Limb (tissue), 2 donors: ENCODE measurements around the gene URI1.
"Not testable (repeated sequence)": the region's sequence is repeated elsewhere in the genome, so short reads cannot be mapped to it uniquely, and the experiment has no call there.

Source experiments
- DNase-seq, 2 donors: peaks; one replicate each; pipeline ENCODE4 v3.0.0-alpha.2; 2016; ENCODE audit errors: extremely low spot score in 2 of 2

Gene URI1

GRCh38 chr19:29942404-29943261 lies 594 bp downstream of the URI1 start:
- peak in 1 of 2 donors; percentile 16 for DNase-seq

DNA sequence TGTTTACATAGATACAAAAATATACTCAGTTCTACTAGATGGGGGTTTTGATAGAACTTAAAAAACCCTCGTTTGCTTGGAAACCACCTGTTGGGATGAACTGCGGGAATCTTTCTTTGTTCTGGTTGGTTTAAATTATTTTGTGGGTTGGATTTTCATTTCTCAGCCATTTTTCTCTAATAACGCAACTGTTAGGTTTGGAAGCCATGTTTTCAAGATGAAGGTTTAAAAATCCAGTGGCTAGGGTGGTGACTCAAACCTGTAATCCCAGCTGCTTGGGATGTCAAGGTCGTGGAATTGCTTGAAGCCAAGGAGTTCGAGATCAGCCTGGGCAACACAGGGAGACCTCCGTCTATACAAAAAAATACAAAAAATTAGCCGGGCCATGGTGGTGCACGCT lies 1.6 kb downstream of the URI1 start:
- DNase-seq, result no peak

- DNase-seq, result no peak
Observed at GRCh38 chr19:29944390-29945012, 2.5 kb downstream of the URI1 start.

- no peak for DNase-seq
Observed at GRCh38 chr19:29945017-29945416, 3.0 kb downstream of the URI1 start.

DNA sequence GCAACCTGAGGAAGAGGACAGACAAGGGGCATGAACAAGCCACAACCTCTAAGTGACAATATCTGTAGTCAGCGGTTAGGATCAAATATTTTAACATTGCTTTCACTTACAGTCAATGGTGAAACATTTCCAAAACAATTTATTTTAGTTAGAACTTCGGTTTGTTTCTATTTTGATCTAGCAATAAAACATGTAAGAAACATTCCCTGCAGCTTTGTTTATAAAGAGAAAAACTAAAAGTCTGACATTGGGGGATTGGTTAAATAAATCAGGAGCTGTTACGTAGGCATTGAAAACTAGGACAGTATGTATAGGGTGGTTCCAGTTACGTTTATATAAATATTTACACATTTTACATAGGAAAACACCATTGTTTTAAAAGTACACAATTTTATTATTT lies 3.4 kb downstream of the URI1 start:
- no peak for DNase-seq

DNA sequence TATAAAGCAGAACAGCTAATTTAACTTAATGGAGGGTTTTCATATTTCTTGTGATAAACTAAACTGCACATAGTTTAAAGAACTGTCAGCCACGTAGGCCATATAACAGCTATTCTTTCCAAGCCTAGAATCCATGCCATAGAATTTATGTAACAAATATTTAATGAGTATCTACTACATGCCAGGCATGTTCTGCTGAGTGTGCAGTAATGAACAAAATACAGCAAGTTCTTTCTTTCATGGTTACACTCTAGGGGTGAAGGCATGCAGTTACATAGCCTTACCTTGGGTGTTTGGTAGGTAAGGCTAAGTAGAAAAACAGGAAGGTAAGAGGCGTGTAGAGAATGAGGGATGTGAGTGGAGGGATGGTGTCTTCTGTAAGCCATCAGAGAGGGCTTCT lies 4.6 kb downstream of the URI1 start:
- no peak for DNase-seq

GRCh38 chr19:29947871-29948270 lies 5.8 kb downstream of the URI1 start:
- no peak for DNase-seq

DNA sequence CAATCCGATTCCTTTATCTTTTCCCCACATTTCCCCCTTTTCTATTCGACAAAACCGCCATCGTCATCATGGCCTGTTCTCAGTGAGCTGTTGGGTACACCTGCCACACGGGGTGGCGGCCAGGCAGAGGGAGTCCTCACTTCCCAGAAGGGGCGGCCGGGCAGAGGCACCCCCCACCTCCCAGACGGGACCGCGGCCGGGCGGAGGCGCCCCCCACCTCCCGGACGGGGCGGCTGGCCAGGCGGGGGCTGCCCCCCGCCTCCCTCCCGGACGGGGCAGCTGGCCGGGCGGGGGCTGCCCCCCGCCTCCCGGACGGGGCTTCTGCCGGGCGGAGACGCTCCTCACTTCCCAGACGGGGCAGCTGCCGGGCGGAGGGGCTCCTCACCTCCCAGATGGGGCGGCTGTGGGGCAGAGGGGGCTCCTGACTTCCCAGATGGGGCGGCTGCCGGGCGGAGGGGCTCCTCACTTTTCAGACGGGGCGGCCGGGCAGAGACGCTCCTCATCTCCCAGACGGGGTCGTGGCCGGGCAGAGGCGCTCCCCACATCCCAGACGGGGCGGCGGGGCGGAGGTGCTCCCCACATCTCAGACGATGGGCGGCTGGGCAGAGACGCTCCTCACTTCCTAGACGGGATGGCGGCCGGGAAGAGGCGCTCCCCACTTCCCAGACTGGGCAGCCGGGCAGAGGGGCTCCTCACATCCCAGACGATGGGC lies 6.9 kb downstream of the URI1 start:
- not testable (repeated sequence) for DNase-seq

GRCh38 chr19:29952177-29952576 lies 10.1 kb downstream of the URI1 start:
- DNase-seq, result no peak

DNA sequence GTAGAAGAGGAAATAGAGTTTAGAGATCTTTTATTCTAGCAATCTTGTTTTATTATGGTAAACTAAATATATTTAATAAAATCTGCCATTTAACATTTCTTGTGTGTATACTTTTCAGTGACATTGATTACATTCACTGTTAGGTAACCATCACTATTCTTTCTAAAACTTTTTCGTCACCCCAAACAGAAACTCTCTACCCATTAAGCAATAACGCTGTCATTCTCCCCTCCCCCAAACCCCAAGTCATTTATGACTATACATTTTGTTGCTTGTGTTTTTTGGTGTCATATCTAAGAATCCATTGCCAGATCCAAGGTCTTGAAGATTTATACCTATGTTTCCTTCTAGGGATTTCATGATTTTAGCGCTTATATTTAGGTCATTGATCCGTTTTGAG lies 10.6 kb downstream of the URI1 start:
- DNase-seq, result no peak

GRCh38 chr19:29953352-29954247 lies 11.6 kb downstream of the URI1 start:
- DNase-seq, result no peak

DNA sequence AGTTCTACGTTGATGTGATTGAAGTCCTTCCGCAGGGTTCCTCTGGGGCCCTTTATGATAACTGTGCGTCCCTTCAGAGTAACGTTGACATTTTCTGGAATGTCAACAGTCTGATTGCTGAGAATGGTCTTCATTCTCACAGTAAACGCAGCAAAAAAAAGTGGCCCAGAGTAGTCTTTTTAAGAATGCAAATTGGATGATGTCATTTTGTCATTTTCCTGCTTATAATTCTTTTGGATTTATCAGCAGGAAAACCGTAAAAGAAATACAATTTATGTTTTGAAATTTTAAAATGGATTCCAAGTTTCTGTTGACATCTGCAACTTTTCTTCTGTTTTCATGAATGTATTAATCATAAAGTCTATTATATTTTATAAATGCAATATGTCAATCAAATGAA lies 14.8 kb downstream of the URI1 start:
- DNase-seq, result no peak

GRCh38 chr19:29961311-29961710 lies 19.3 kb downstream of the URI1 start:
- no peak for DNase-seq

DNA sequence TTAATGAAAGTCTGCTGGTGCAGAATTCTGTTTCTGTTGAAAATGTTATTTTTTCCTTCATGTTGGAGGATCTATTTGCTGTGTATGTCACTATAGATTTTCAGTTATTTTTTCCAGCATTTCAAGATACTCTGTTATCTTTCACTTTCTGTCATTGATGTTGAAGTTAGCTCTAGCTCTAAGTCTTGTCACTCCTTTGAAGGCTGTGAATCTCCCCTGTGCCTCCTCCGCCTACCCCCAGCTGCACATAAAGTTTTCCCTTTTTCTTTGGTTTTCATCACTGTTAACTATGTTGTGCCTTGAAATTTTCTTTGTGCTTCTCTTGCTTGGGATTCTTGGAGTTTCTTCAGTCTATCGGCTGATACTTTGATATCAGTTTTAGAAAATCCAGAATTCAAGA lies 20.8 kb downstream of the URI1 start:
- no peak for DNase-seq

DNA sequence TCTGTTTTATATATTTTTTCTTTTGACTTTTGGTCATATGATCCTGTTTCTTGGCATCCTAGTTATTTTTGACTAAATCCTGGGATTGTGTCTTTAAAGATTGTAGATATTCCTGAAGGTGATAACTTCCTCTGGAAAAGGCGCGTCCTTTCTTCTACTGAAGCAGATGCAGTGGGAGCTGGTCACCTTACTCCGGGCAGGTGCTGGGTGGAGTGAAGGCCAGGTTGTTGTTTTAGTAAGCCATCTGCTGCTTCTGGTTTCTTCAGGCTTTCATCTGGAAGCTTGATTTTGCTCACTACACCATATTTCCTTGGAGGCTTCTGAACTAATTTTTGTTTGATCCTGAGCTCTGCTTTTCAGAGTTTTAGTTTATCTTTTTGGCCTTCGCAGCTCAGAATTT lies 21.5 kb downstream of the URI1 start:
- no peak for DNase-seq

DNA sequence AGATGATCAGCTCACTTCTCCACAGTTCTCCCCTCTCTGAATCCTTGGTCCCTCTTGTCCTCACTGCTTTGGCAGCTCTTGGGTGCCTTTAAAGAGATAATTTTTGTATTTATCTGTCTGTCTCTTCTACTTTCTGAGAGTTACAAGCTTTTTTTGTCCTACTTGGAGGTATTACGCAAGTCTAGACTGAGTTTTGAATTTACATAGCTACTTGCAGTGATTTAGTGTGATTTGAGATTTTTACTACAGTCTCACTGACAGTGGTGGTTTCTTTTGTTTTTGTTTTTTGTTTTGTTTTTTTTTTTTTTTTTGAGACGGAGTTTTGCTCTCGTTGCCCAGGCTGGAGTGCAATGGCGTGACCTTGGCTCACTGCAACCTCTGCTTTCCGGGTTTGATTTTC lies 22.1 kb downstream of the URI1 start:
- no peak for DNase-seq

- DNase-seq, result no peak
Observed at GRCh38 chr19:29965492-29965891, 23.5 kb downstream of the URI1 start.

- not testable (repeated sequence) for DNase-seq
Observed at GRCh38 chr19:29966142-29966541, 24.1 kb downstream of the URI1 start.

DNA sequence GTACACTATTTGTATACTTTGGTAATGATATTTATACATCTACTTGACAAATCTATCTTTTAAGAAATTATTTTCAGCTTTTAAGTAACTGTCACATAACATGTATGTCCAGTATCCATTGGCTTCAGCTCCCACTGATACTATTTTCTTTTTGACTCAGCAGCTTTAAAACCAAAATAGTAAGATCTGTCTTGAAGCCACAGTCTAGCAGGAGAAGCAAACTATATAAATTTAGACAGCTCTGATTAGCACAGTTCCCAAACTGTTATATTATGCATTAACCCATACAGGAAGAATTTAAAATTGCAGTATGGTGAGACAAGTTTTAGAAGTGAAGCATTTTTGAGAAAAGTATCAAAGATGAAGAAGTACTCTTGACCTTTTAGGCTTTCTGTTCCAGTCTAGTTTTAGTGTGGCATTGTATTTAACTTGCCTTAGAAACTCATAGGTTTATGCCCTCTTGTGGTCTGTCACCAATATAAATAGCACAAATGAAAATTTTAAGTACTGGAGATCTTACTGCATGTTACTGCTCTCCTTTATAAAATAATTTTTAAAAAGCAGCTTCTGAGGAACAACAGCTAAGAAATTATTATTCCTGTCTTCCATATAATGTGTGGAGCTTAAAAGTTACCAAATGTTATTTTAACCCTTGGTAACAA lies 24.7 kb downstream of the URI1 start:
- DNase-seq, result no peak

DNA sequence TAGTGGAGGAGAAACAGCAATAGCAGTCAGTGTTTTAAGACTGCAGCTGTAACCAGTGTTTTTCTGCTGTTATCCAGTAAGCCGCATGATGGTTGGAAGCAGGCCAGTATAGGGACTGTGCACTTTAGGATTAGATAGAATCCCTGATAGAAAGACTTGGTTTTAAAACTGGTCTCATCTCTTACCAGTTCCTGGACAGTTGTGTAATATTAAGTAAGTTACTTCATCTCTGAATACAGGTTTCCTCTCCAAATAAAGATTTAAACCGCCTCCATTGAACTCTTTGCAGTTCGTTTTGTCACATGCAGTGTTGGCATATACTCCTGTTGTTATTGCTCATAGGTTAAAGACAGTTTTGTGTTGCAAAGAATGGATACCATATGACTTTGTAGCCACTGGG lies 25.6 kb downstream of the URI1 start:
- no peak for DNase-seq

DNA sequence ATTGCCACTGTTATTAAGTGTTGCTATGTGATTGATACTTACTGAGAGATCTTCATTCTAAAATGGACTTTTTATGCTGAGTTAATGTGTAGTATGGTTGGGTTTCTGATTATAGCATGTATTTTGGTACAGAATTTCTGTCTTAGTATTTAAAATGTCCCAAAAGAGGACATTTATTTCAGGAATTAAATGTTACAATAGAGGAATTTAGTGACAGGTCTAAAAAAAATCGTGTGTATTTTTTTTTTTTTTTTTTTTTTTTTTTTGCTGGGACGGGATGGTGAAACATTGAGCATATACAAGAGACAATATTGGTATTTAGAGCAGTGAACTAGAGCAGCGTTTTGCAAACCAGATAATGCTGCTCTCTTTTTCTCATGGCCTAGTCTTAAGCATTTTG lies 27.9 kb downstream of the URI1 start:
- DNase-seq, result no peak
